GM18502 (cell line): ENCODE measurements around the gene EXOC1.
"Not testable (repeated sequence)": the region's sequence is repeated elsewhere in the genome, so short reads cannot be mapped to it uniquely, and the experiment has no call there.

Source experiments
- ATAC-seq: cut with Tn5 transposase; IDR thresholded peaks from one replicate; pipeline ENCODE4 v1.9.1; 2021; ENCODE audit warnings: mild to moderate bottlenecking; ENCODE audit not compliant: unreplicated experiment, poor library complexity

EXOC1 gene

GRCh38 chr4:55853484-55854046 lies at the start of gene EXOC1:
Gene EXOC1 (plus strand): TSS chr4:55853648. CDS start chr4:55858324, 4,676 bp downstream.
- ATAC-seq: peak; percentile 98

DNA sequence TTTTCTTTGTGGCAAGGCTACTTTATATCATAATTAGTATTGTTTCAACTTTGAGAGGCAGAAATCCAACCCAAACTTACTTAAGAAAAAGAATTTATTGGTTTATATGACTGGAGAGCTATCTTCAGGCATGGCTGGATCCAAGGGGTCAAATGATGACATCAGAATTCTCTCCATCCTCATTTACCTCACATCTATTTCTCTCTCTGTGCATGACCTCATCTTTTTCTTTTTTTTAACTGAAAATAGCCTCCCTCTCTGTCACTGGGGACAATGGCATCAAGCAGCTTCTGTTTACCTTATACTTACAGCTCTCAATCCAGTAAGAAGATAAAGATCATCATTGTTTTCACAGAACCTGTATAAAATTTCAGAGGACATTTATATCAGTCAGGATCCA lies 45.9 kb upstream of the EXOC1 start:
- no peak for ATAC-seq

DNA sequence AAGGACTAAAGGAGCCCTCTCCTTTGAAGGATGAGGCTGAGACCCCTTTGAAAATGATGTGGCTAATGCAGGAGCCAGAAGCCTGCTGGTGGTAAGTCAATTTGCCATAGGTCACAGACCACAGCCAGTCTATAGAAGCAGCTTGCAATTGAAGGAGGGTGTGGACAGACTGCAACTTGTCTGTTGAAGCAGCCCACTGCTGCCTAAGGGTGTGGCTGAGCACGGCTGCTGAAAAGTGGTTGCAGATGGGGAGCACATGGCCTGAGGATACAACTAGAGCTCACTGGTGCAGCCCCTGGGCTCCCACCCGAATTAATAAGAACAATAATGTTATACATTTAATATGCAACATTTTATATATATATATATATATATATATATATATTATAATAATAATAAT lies 45.3 kb upstream of the EXOC1 start:
- no peak for ATAC-seq

- no peak for ATAC-seq
Measured at GRCh38 chr4:55808632-55809031, 44.8 kb upstream of the EXOC1 start.

- ATAC-seq: no peak
Measured at GRCh38 chr4:55817691-55818090, 35.8 kb upstream of the EXOC1 start.

DNA sequence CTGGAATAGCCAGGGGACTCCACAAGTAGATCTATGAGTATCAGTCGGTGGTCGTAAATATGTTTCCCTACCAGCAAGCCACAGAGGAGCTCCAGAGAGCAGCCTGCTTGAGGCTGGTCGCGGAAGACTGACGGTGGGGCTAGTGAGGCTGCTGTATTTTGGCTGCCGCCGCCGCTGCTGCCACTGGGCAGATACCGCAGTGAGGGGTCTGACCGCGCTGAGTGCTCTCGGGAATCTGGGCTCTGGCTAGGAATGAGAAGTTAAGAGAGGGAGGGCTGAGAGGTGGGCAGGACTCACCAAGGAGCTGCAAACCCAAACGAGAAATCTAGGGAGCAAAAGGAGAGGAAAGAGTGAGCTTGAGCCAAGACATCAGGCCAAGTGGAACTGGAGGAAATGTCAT lies 33.8 kb upstream of the EXOC1 start, which contains the start of gene EXOC1L:
EXOC1L (plus strand) TSS at position 157 of the 400 bp plus-strand sequence; CDS start at position 394, 237 bp downstream.
- ATAC-seq: no peak

- ATAC-seq: no peak
Measured at GRCh38 chr4:55820279-55820678, 33.2 kb upstream of the EXOC1 start.

DNA sequence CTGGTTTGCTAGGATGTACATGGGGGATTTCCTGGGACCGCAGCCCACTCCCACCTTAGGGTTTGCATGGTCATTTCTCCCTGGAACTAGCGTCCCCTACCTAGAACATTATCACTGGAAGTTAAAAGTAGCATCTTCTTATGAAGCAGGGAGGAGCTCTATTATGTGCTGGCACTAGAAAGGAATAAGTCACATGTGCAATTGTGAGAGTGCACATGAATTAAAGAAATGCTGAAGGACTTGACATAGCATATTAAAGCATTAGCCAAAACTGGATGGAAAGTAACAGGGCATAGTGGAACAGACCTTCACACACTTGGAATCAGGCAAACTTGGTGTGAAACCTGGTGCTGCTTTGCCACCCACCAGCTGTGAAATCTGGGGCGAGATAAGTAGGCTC lies 31.1 kb upstream of the EXOC1 start:
- ATAC-seq: no peak

GRCh38 chr4:55824865-55825264 lies 28.6 kb upstream of the EXOC1 start:
- no peak for ATAC-seq

DNA sequence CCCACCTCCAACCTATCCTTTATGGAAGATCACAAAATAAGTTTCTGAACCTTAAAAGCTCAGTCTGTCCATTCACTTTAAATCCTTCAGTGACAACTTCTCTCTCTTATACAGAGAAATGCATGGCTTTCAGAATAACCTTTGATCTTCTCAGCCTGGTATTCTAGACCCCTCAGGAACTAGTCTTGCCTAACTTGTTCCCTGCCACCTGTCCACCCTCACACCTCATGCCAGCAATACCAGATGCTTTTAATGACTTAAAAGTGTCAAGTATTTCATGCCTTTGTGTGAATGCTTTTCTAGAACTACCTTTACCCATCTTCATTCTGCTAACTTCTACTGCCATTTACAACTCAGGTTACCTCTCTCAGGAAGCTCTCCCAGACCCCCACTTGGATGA lies 26.5 kb upstream of the EXOC1 start:
- ATAC-seq: no peak

DNA sequence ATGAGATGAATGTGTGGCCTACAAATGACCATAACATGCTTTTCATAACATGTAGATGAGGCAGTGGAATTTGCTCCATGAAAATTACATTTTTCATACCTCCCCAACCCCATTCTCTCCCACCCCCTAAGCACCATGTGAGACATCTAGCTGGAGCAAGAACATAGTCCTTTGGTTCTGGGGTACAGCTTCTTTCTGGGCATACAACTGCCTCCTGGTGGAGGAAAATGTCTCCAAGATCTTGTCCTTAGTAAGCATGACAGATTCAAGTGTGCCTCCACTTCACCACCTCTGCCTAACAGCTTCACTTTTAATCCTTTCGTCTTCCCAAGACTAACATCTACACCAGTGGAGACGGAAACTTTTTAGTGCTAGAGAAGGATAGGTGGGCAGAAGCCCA lies 25.9 kb upstream of the EXOC1 start:
- ATAC-seq: no peak

GRCh38 chr4:55830048-55830447 lies 23.4 kb upstream of the EXOC1 start:
- ATAC-seq: no peak

DNA sequence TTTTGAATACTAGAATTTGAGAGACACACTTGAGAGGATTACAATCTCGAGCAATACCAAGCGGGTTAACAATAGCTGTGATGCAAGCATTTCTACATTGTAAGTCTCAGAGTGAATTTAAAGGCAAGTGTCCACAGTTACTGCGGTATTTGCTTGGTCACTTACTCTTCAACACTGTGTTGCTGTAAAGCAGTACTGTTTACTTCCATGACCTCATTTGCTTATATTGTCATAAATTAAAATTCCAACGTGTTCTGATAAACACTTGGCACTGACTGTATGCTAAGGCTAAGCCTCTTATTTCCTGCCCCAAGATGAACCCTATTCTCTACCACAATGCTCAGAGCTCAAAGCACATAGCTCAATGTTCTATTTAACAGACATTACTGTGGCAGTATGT lies 22.7 kb upstream of the EXOC1 start:
- no peak for ATAC-seq

DNA sequence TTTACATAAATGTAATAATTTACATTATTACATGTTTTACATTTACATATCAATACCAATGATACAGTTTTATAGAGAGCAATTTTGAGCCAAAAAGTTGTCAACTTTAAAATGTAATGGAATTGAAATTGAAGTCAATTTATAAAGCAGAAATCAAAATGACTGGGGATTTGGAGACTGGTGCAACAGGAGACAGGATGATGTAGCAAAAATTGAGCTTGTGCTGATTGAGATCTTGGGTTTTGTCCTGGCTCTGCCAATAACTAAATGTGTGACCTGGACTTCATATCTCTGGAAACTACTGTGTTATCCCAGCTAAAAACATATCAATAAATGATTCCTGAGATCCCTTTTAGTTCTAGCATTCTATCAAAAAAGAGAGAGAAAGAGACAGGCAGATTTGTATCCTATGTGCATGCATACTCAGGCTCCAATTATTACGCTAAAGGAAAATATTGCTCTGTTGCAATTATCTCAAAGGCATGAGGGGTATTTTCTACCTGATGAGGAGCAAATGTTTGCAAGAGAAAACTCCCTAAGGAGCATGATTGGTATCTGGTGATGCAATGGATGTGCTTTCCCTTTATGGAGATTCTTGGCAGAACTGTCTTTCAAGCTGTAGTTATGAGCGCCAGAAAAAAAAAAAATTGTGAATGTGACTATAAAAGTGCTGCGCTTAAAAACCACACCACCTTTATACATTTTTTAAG lies 19.2 kb upstream of the EXOC1 start:
- no peak for ATAC-seq

DNA sequence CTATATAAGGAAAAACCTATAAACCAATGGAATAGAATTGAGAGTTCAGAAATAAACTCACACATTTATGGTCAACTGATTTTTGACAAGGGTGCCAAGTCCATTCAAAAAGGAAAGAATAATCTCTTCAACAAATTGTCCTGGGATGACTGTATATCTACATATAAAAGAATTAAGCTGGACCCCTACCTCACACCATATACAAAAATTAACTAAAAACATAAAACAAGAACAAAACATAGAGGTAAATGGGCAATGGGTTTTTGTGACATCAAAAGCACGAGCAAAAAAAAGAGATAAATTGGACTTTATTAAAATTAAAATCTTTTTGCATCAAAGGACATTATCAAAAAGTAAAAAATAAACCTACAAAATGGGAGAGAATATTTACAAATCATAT lies 15.5 kb upstream of the EXOC1 start:
- ATAC-seq: no peak

DNA sequence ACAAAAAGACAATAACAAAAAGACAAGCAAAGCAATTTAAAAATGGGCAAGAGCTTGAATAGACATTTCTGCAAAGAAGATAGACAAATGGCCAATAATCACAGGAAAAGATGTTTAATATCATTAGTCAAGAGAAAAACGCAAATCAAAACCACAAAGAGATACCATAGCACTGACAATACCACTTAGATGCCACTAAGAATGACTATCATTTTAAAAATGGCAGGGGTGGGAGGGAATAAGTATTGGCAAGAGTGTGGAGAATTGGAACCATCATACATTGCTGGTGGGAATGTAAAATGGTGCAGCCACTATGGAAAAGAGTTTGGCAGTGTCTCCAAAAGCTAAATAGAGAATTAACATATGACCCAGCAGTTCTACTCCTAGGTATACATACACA lies 15.1 kb upstream of the EXOC1 start:
- no peak for ATAC-seq

- no peak for ATAC-seq
Measured at GRCh38 chr4:55838952-55839351, 14.5 kb upstream of the EXOC1 start.

- no peak for ATAC-seq
Measured at GRCh38 chr4:55840956-55841355, 12.5 kb upstream of the EXOC1 start.

DNA sequence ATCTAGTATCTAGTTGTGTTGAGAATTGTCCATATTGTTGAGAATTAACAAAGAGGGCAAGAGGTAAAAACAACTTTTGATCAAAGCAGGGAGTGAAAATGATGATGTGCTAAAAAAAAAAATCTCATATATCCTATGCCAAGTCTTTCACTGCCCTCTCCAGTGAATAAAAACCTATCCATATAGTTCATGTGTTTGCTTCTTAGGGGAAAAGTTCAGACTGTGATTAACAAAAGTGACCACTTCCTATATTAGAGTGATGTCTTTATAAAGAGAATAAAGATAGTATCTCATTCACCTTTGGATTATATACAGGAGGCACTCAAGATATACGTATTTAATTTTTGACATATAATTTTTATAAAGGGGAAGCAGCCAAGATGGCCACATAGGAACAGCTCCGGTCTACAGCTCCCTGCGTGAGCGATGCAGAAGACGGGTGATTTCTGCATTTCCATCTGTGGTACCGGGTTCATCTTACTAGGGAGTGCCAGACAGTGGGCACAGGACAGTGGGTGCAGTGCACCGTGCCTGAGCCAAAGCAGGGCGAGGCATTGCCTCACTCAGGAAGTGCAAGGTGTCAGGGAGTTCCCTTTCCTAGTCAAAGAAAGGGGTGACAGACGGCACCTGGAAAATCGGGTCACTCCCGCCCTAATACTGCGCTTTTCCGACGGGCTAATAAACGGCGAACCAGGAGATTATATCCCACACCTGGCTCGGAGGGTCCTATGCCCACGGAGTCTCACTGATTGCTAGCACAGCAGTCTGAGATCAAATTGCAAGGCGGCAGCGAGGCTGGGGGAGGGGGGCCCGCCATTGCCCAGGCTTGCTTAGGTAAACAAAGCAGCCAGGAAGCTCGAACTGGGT lies 11.8 kb upstream of the EXOC1 start:
- not testable (repeated sequence) for ATAC-seq

DNA sequence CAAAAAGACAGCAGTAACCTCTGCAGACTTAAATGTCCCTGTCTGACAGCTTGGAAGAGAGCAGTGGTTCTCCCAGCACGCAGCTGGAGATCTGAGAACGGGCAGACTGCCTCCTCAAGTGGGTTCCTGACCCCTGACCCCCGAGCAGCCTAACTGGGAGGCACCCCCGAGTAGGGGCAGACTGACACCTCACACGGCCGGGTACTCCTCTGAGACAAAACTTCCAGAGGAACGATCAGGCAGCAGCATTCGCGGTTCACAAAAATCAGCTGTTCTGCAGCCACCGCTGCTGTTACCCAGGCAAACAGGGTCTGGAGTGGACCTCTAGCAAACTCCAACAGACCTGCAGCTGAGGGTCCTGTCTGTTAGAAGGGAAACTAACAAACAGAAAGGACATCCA lies 11.1 kb upstream of the EXOC1 start:
- ATAC-seq: not testable (repeated sequence)

DNA sequence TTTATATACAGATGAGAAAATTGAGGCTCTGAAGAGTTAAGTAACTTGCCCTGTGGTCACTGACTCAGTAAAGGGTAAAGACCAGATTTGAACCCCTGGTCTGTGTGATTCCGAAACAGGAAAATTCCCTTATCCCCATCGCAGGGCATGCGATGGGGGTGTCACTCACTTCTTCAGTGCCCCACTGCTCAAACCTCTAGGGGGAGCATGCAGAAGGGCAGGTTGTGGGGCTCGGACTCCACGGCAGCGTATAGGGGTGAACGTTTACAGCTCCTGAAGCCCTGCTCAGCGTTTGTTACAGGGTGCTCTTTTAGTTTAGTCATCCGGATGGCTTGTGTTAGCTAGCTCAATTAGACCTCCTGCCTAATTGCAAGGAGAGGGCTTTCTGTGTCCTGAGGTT lies 3.7 kb upstream of the EXOC1 start:
- ATAC-seq: no peak
